CD4-positive, alpha-beta T cell treated with Interleukin-2 at 100 ng/mL for 4 hours (primary cell): Measurements from ENCODE around the gene MYOT.
"Not testable (repeated sequence)": the region's sequence is repeated elsewhere in the genome, so short reads cannot be mapped to it uniquely, and the experiment has no call there.

Source experiments
- DNase-seq: peaks from one replicate; pipeline ENCODE4 v3.0.0-alpha.2; 2020; ENCODE audit warnings: low spot score

Gene MYOT

DNA sequence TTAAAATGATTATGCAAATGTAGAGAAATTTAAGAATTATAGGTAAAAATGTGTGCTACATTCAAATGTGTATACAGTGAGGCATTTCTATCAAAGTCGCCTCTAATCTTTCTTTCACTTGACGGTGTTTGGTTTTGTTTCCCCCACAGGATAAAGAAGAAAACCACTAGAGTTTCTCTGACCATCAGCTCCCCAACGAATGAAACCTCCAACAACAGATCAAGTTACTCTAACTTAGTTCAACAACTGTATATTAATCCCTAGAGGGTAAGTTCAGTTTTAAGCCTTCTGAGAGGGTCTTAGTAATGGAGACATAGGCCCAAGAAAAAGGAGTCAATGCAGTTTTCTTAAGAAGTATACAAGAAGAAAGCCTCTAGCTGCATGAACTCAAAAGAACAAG lies 11.5 kb upstream of the MYOT start:
- no peak for DNase-seq

DNA sequence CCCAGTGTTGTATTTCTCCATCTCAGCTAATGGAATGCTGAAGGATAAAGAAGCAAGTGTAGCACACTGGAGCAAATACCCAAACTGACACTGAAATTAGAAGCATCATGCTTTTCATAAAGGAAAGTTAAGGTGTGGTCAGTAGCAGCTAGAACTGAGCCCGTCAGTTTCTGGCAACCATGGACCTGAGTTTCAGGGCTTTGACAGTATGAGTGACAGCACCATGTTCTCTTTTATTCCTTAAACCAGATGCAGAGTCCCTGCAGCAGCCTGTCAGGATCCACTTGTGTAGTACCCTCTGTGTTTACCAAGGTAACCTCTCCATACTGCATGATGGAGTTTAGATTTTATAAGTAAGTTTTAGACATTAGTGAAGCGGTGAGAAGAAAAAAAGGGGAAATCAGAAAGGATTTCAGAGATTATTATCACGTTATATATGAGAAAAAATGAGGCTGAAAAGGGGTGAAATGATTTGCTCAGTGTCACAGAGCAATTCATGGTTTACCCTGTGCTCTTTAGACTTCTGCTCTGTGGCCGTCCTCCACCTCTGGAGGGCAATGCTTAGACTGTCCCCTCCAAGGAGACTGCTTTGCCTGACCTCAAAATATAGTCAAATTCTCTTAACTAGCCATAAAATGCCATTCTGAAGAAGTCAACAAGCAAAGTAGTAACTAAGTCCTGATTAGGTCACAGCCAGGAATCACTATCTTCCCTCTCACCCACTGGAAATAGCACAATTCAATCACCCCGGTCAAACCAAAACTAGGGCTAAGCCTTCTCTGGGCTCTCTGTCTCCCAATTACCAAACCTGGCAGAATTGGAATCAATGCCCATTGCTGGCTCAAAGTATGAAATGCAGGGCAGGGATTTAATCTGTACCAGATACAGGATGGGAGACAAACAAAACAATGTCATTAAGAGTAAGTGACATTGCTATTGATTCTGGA lies 10.5 kb upstream of the MYOT start:
- DNase-seq = no peak

DNA sequence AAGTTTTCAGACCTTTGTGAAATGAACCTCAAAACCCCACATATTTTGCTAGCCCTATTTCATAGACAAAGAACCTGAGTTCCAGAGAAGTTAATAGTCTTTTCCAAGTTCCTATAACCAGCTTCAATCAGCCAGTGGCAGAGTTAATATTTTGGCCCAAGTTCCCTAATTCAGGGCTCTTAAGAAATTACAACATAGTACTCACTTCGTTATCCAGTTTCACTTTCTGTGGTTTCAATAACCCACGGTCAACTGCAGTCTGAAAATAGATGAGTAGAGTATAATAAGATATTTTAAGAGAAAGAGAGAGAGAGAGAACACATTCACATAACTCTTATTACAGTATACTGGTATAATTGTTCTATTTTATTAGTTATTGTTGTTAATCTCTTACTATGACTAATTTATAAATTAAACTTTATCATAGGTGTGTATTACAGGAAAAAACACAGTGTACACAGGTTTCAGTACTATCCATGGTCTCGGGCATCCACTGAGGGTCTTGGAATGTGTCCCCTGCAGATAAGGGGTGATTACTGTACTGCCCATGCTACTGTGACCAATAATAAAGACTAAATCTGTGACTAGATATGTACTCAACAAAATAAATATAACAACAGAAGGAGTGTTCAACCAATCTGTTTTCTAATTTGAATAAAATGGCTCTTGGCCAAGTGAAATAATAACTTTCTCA lies 9.3 kb upstream of the MYOT start:
- DNase-seq = no peak

- DNase-seq = no peak
Measured at GRCh38 chr5:137858954-137859353, 8.7 kb upstream of the MYOT start.

- DNase-seq = no peak
Measured at GRCh38 chr5:137862251-137862650, 5.4 kb upstream of the MYOT start.

DNA sequence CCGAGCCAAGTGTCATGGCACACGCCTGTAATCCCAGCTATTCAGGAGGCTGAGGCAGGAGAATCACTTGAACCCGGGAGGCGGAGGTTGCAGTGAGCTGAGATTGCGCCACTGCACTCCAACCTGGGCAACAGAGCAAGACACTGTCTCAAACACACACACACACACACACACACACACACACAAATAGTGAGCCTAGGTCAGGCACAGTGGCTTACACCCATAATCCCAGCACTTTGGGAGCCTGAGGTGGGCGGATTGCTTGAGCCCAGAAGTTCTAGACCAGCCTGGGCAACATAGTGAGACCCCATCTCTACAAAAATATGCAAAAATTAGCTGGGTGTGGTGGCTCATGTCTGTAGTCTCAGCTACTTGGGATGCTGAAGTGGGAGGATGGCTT lies 4.0 kb upstream of the MYOT start:
- not testable (repeated sequence) for DNase-seq

DNA sequence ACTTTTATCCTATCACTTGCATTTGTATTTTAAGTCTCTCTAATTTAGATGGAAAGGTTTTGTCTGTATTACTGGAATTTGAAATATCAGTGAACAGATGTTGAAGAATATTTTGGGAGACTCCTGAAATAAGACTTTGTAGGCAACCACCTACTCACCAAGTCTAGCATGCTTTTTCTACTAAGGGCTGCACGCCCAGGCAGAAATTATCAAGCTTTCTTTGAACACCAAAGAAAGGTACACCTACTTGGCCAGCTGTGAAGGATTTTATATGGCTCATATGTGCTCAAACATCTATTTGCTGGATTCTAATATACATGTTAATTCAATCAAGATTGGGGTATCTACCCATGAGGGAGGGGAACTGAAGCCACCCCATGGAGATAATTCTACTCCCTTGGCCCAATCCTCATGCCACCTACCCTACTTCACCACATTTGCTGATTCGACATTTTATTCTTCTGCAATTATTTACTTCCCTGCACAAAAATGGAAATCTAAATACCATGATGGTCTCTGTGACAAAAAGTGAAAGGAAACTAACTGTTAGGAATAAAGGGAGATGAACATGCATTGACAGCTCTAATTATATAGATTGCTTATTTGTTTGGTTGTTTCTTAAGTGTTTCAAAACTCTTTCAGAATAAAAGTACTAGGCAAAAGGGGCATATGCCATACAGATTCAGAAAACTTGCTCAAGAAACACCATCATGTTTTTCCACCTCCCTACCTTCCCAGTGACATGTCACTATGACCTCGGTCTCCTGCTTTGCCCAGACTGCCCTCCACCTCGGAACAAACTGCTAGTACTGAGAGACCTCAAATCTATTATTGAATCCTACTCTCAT lies 895 bp upstream of the MYOT start:
- no peak for DNase-seq

- no peak for DNase-seq
Measured at GRCh38 chr5:137870647-137871339, 3.1 kb downstream of the MYOT start.

- no peak for DNase-seq
Measured at GRCh38 chr5:137871571-137871970, 3.9 kb downstream of the MYOT start.

- no peak for DNase-seq
Measured at GRCh38 chr5:137872466-137872865, 4.8 kb downstream of the MYOT start.

GRCh38 chr5:137876101-137876500 lies 8.4 kb downstream of the MYOT start:
- no peak for DNase-seq

DNA sequence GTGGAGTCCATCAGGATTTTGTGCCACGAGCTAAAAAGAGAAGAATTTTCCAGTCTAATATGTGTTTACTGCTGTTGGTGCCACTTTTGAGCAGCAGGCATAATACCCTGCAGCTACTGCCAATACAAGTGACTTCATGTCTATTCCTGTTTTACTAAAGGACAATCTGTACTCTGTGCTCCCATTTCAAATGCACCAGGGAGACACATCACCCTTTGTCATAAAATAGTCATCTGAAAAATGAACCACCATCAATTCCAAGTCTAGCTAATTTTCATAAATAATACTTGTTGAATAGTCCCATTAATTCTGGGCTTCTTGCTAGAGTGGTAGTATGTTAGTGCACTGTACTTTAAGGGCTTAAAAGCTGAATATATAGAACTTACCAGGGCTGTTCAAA lies 12.7 kb downstream of the MYOT start:
- no peak for DNase-seq

DNA sequence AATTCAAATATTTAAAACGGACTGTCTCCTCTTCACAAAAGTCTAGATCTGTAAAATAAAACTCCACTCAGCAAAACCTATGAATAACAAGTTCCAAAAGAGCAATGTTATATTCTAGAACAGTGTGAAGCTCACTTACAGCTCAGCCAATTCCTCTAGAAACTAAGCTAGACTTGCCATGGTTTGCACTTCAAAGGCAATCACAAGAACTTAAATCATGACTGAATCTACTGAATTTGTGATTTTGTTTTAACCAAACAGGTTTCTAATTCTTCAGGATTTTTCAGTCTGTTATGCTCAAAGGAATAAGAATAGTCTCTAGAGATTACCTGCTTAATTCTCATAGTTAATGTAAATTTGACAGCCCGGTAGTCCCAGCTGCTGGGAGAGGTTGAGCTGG lies 20.2 kb downstream of the MYOT start:
- DNase-seq = no peak

DNA sequence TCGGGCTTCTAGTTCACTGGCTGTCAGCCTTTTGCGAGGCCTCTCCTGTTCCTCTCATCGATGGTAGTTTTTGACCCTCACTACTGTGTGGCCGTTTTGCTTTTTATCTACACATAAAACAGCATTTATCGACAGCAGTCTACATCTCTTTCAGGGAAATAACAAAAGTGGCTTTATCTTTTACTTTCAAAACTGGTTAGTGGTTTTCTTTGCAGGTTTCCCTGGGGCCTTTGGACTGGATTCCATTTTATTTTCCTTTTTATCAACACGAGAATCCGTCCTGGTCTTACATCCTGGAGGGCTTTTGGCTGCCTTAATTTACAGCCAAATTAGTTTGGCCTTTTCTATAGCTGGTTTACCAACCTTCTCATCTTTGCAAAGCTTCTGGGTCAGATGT lies 20.8 kb downstream of the MYOT start:
- no peak for DNase-seq

GRCh38 chr5:137888863-137889759 lies 21.5 kb downstream of the MYOT start, which contains the start of gene PKD2L2:
Gene PKD2L2, plus strand, starts transcription at chr5:137889457. Its CDS starts 35 bp downstream, at chr5:137889492.
- peak; percentile 85 for DNase-seq

GRCh38 chr5:137890845-137891244 lies 23.2 kb downstream of the MYOT start:
- DNase-seq = no peak

- DNase-seq = no peak
Measured at GRCh38 chr5:137891849-137892248, 24.2 kb downstream of the MYOT start.

DNA sequence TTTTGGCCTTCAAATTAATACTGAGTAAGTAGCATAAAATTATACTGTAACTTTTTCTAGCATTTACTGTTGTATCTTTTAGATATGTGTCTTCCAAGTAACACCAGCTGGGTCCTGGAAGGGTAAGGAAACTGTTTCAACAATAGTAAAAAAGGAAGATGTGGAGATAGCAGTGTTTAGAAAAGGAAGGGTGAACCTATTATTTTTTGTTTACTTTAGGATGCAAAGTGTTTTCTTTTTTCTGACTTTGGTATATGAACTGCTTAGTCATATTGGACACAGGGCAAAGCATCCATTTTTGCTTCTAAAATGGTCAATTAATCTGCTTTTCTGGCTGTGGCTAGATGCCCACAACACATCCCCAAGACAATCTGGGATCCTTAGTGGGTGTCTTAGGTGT lies 26.9 kb downstream of the MYOT start:
- DNase-seq = no peak

DNA sequence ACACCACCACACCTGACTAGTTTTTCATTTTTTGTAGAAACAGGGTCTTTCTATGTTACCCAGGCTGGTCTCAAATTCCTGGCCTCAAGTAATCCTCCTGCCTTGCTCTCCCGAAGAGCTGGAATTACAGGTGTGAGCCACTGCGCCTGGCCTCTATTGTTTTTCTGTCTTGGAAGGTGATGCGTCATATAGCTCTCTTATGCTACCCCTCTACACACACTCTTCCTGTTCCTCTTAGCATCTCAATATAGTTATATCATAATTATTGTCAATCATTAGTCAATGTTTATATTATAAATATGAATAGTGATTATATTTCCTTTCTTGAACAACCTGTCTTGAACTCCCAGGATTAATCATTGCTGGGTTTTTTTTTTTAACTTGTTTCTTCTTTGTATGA lies 28.9 kb downstream of the MYOT start:
- DNase-seq = no peak

- no peak for DNase-seq
Measured at GRCh38 chr5:137899493-137899892, 31.8 kb downstream of the MYOT start.
